Stimulated activated CD8-positive, alpha-beta memory T cell treated with anti-CD3 and anti-CD28 coated beads, Interleukin-12 subunit alpha, Interleukin-12 subunit beta, amount 100 ng/mL, for 4 hours (primary cell): ENCODE results near the gene CHRNA7.
"Not testable (repeated sequence)": the region's sequence is repeated elsewhere in the genome, so short reads cannot be mapped to it uniquely, and the experiment has no call there.

Experiments used
- DNase-seq: peaks from one replicate; pipeline ENCODE4 v3.0.0-alpha.2; 2020; ENCODE audit warnings: low read depth

CHRNA7 gene

DNA sequence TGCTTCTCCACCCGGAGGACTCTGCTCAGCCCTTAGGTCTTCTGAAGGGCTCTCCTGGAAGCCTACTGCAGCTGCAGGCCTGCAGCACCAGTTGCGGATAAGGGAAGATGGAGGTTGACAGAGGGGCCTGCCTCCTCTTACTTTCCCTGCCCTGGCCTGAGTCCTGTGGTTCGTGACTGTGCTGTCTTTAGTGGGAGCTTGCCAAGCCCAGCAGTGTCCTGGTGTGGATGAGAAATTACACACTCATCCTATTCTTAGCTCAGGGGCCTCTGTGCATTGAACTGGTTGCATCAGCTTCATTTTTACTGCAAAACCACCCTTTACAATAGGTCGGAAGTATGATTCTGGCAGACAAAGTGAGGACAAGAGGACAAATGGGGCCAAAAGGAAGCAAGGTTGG is 163.5 kb downstream of the CHRNA7 start:
- DNase-seq, result not testable (repeated sequence)

DNA sequence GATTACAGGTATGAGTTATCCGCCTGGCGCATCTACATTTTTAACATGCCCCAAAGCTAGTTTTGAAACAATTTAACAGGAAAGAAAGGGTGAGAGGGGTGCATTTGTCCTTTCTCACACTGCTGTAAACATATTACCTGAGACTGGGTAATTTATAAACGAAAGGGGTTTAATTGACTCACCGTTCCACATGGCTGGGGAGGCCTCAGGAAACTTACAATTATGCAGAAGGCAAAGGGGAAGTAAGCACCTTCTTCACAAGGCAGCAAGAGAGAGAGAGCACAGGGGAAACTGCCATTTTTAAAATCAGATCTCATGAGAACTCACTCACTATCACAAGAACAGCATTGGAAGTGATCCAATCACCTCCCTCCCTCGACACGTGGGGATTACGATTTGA is 165.9 kb downstream of the CHRNA7 start:
- DNase-seq, result not testable (repeated sequence)

DNA sequence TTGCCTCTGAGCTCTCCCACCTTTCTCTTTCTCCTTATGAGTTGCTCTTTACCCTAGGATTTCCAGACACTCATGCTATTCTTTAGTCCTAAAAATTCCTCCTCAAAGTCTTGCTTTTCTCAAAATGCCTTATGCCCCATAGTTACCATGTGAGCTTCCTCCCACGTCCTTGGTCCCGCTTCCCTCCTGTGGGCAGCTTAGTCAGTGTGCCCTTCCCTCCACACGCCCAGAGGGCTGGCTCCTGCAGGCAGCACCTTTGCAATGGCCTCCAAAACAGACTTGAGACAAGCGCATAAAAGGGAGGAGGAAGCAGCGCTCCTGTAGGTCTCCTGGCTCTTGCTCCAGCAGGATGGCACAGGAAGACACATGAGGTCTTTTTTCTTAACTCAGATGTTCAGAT is 168.6 kb downstream of the CHRNA7 start:
- not testable (repeated sequence) for DNase-seq

DNA sequence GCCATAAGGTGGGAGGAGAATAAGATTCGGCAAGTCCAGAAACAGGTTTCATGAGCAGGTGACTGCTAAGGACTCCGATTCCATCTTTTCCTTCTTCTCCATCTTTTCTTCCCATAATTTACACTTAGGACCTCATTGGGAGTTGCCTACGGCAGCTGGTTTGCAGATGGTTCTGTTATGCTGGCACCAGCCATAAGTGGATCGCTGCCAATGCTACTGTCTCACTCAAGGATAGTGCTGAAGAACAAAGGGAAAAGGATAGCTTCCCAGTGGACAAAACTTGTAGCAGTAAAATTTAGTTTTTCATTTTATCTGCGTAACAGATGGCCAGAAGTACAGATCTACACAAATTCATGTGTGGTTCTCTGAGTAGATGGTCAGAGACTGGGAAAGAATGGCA is 178.8 kb downstream of the CHRNA7 start:
- DNase-seq, result not testable (repeated sequence)

DNA sequence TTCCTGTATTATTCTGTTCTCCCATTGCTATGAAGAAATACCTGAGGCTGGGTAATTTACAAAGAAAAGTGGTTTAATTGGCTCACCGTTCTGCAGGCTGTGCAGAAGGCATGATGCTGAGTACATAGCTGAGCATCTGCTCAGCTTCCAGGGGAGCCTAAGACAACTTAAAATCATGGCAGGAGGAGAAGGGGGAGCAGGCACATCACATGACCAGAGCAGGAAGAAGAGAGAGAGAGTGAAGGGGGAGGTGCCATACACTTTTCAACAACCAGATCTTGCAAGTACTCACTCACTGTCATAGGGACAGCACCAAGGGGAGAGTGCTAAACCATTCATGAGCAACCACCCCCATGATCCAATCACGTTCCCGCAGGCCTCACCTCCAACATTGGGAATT is 188.4 kb downstream of the CHRNA7 start:
- no peak for DNase-seq
